Type B pancreatic cell (in vitro differentiated cells): ENCODE data around the gene EI24. TPM values are rescaled to one million over a fixed set of nuclear protein-coding genes. Genes with fewer than 3 reads are reported as not detected.
"Not testable (repeated sequence)": the region's sequence is repeated elsewhere in the genome, so short reads cannot be mapped to it uniquely, and the experiment has no call there.

ENCODE experiments used
- DNase-seq: peaks from one replicate; pipeline ENCODE4 v3.0.0; 2021; ENCODE audit warnings: mixed read lengths; ENCODE audit not compliant: unreplicated experiment; ENCODE audit errors: extremely low spot score
- H3K27ac Mint-ChIP-seq: 2 replicates; pipeline ENCODE4 v1.8.0; 2021; ENCODE audit warnings: mild to moderate bottlenecking, mixed read lengths
- H3K27me3 Mint-ChIP-seq: 2 replicates; pipeline ENCODE4 v1.8.0; 2021; ENCODE audit warnings: mixed read lengths
- H3K36me3 Mint-ChIP-seq: 2 replicates; pipeline ENCODE4 v1.8.0; 2021; ENCODE audit warnings: mixed read lengths
- H3K4me1 Mint-ChIP-seq: one replicate; pipeline ENCODE4 v1.8.0; 2021; ENCODE audit warnings: mixed read lengths; ENCODE audit not compliant: unreplicated experiment
- H3K4me3 Mint-ChIP-seq: 2 replicates; pipeline ENCODE4 v1.8.0; 2021; ENCODE audit warnings: mild to moderate bottlenecking, mixed read lengths
- H3K9me3 Mint-ChIP-seq: 2 replicates; pipeline ENCODE4 v1.8.0; 2021; ENCODE audit warnings: mixed read lengths
- CTCF ChIP-seq: fragments of 200-600 bp; sonication (generic); conservative IDR thresholded peaks from 2 replicates; pipeline ENCODE4 v1.5.0; 2021; ENCODE audit warnings: antibody characterized with exemption, mild to moderate bottlenecking
- long read RNA-seq: library from polyadenylated mRNA; unstranded; transcript quantifications from one replicate; pipeline ENCODE4 v2.0.0, GENCODE V29; 2020
- total RNA-seq: library from RNA; stranded (reverse); gene quantifications from 2 replicates; pipeline ENCODE4 v1.2.1, GENCODE V29; 2021; ENCODE audit warnings: low replicate concordance

The EI24 gene
- total RNA-seq, result 102 and 114 TPM in 2 replicates
- long read RNA-seq, transcript EI24-201 (11 exons, 2,455 nt), result major isoform, 49 of 76 reads
- long read RNA-seq, partial matches to known transcripts, result 12 of 76 reads
- long read RNA-seq, other reads (novel, unspliced or antisense), result 11 of 76 reads

GRCh38 chr11:125568970-125569914 lies at the start of gene EI24:
TSS of gene EI24 (plus strand) at chr11:125569477. CDS start at chr11:125572528, 3,051 bp downstream.
- Mint-ChIP-seq H3K4me1 (peaks cover 14% of the 10 kb centered on the region), H3K27me3 (no peaks in the 10 kb centered on the region), H3K36me3 (peaks cover 5% of the 10 kb centered on the region), H3K9me3 (no peaks in the 10 kb centered on the region), H3K4me3 (peak within 1 kb of the TSS; percentile 95), H3K27ac (peak within 1 kb of the TSS; percentile 91)
- peak; percentile 95 for DNase-seq
- TF ChIP-seq CTCF, result peak; percentile 87

GRCh38 chr11:125519860-125520834 lies 49.1 kb upstream of the EI24 start:
- H3K9me3 Mint-ChIP-seq, result no peaks in the 10 kb centered on the region
- no peak overlapping the region for H3K27ac Mint-ChIP-seq
- H3K4me1 Mint-ChIP-seq, result peaks cover 12% of the 10 kb centered on the region
- H3K36me3 Mint-ChIP-seq, result no peaks in the 10 kb centered on the region
- DNase-seq, result no peak
- no peak overlapping the region for H3K4me3 Mint-ChIP-seq
- no peak for TF ChIP-seq CTCF
- H3K27me3 Mint-ChIP-seq, result no peaks in the 10 kb centered on the region

- no peak for TF ChIP-seq CTCF
- H3K9me3 Mint-ChIP-seq, result no peaks in the 10 kb centered on the region
- DNase-seq, result no peak
- no peaks in the 10 kb centered on the region for H3K36me3 Mint-ChIP-seq
- H3K27ac Mint-ChIP-seq, result no peak overlapping the region
- H3K4me3 Mint-ChIP-seq, result no peak overlapping the region
- no peaks in the 10 kb centered on the region for H3K4me1 Mint-ChIP-seq
- peaks cover 3% of the 10 kb centered on the region for H3K27me3 Mint-ChIP-seq
These were observed 44.0 kb upstream of the EI24 start for GRCh38 chr11:125525303-125525702.

GRCh38 chr11:125532668-125533067 lies 36.6 kb upstream of the EI24 start:
- H3K4me1 Mint-ChIP-seq, result no peaks in the 10 kb centered on the region
- TF ChIP-seq CTCF, result no peak
- H3K4me3 Mint-ChIP-seq, result no peak overlapping the region
- H3K27me3 Mint-ChIP-seq, result peaks cover 3% of the 10 kb centered on the region
- DNase-seq, result no peak
- H3K27ac Mint-ChIP-seq, result no peak overlapping the region
- no peaks in the 10 kb centered on the region for H3K36me3 Mint-ChIP-seq
- no peaks in the 10 kb centered on the region for H3K9me3 Mint-ChIP-seq

GRCh38 chr11:125535585-125535984 lies 33.7 kb upstream of the EI24 start:
- H3K36me3 Mint-ChIP-seq, result no peaks in the 10 kb centered on the region
- no peaks in the 10 kb centered on the region for H3K27me3 Mint-ChIP-seq
- no peak overlapping the region for H3K4me3 Mint-ChIP-seq
- TF ChIP-seq CTCF, result no peak
- no peak overlapping the region for H3K27ac Mint-ChIP-seq
- no peaks in the 10 kb centered on the region for H3K4me1 Mint-ChIP-seq
- no peaks in the 10 kb centered on the region for H3K9me3 Mint-ChIP-seq
- no peak for DNase-seq

GRCh38 chr11:125536834-125537233 lies 32.4 kb upstream of the EI24 start:
- H3K9me3 Mint-ChIP-seq, H3K4me3 Mint-ChIP-seq, H3K4me1 Mint-ChIP-seq, DNase-seq, H3K27ac Mint-ChIP-seq, H3K36me3 Mint-ChIP-seq, H3K27me3 Mint-ChIP-seq: not testable (repeated sequence)
